A172 (cell line): Measurements from ENCODE around the gene FOXD1. TPM values are rescaled to one million over a fixed set of nuclear protein-coding genes. Genes with fewer than 3 reads are reported as not detected.

ENCODE experiments used
- DNase-seq: peaks from one replicate; pipeline ENCODE4 v3.0.0-alpha.2; 2015; ENCODE audit warnings: low spot score
- total RNA-seq: library from RNA; depleted of rRNA; stranded (reverse); fragments of >200 nt; shearing (Covaris generic); gene quantifications from 2 replicates; pipeline ENCODE4 v1.2.3, GENCODE V29; 2014

FOXD1 gene
- total RNA-seq, 1 experiment from 2014 or later, result 24.6 TPM

GRCh38 chr5:73441378-73441777 is 7.2 kb downstream of the FOXD1 start:
- DNase-seq, result no peak

GRCh38 chr5:73440262-73440661 is 8.3 kb downstream of the FOXD1 start:
- DNase-seq, result no peak

GRCh38 chr5:73438645-73439470 is 9.7 kb downstream of the FOXD1 start:
- DNase-seq, result no peak

- DNase-seq, result no peak
Measured at GRCh38 chr5:73437777-73438644, 10.6 kb downstream of the FOXD1 start.

- peak; percentile 83 for DNase-seq
Measured at GRCh38 chr5:73437101-73437776, 11.3 kb downstream of the FOXD1 start.

- DNase-seq, result no peak
Measured at GRCh38 chr5:73436535-73437100, 12.0 kb downstream of the FOXD1 start.

GRCh38 chr5:73435759-73436534 is 12.6 kb downstream of the FOXD1 start:
- no peak for DNase-seq

DNA sequence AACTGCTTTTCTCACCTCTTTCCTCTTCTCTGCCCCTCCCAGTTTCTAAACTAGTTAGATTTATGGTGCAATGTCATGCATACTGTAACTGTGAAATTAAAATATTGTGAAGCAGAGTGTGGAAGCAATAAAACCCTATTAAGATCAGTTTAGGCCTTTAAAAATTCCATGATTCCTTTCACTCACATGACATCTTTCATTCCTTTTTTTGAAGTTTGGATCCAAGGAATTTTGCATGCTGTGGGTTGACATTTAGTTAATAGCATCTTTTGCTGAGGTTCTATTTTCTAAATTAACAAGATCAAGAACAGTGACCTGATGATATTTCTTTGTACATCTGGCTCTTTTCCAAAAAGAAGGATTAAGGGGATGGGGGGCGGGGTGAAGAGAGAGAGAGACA is 13.7 kb downstream of the FOXD1 start:
- DNase-seq, result no peak

- no peak for DNase-seq
Measured at GRCh38 chr5:73434461-73434860, 14.1 kb downstream of the FOXD1 start.

DNA sequence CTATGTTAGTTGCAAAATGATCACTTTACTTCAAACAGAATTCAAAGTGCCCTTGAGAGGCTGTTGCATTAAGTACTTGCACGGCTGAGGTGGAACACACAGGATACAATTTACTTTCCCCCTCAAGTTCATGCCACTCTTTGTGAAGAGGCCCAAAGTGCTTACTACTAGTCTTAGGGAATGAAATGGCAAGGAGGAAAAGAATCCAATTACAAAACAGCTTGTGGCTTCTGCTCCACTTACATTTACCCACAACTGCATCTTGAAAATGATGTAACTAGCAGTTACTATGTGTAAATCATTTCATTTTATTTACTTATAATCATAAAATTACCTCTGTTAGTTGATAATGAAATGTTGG is 14.6 kb downstream of the FOXD1 start:
- no peak for DNase-seq

- DNase-seq, result no peak
Measured at GRCh38 chr5:73433272-73433981, 15.2 kb downstream of the FOXD1 start.

GRCh38 chr5:73431204-73431851 is 17.2 kb downstream of the FOXD1 start:
- no peak for DNase-seq

DNA sequence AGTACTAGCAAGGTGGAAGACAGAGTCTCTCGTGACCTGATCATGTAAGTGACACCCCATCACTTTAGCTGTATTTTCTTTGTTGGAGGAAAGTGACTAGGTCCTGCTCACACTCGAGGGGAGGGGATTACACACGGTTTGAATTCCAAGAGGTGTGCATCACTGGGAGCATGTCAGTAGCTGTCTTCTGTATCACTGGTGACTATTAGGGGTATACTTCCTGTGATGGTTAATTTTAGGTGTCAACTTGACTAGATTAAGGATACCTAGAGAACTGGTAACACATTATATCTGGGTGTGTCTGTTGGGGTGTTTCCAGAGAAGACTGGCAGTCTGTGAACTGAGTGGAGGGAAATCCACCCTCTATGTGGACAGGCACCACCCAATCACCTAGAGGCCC is 22.5 kb downstream of the FOXD1 start:
- DNase-seq, result no peak

- DNase-seq, result no peak
Measured at GRCh38 chr5:73424556-73424977, 24.0 kb downstream of the FOXD1 start.

- DNase-seq, result no peak
Measured at GRCh38 chr5:73422164-73422563, 26.4 kb downstream of the FOXD1 start.

- DNase-seq, result no peak
Measured at GRCh38 chr5:73420666-73421065, 27.9 kb downstream of the FOXD1 start.

GRCh38 chr5:73419465-73420390 is 28.8 kb downstream of the FOXD1 start:
- DNase-seq, result no peak

DNA sequence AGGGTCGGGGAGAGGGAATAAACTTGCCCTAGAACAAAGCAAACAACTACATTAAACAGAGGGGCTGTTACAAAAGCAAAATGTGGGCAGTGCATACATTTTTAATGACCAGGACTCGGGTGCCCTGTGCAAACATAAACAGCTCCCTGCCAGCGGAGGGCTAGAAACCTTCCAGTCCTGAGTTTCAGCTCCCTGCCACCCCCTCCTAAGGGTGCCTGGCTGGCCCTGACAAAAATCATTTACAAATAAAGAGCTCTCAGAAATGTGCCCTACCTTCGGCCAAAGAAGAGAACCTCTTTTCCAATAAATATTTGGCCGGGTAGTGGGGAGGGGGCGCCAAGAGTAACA is 29.5 kb downstream of the FOXD1 start:
- no peak for DNase-seq

- DNase-seq, result no peak
Measured at GRCh38 chr5:73418244-73418691, 30.3 kb downstream of the FOXD1 start.
